NT2/D1 (cell line): ENCODE measurements around the gene SMARCB1.

ENCODE experiments used
- DNase-seq: peaks from one replicate; pipeline ENCODE4 v3.0.0-alpha.2; 2011; ENCODE audit warnings: low read depth, low spot score
- H3K27me3 ChIP-seq: 2 replicates; pipeline ENCODE4 v1.6.0; 2011; ENCODE audit warnings: mild to moderate bottlenecking; ENCODE audit not compliant: insufficient read length, insufficient read depth
- H3K36me3 ChIP-seq: 2 replicates; pipeline ENCODE4 v1.6.1; 2011; ENCODE audit warnings: mild to moderate bottlenecking, low read length, mixed read lengths; ENCODE audit not compliant: insufficient read depth, insufficient read length
- H3K4me1 ChIP-seq: 2 replicates; pipeline ENCODE4 v1.5.1; 2011; ENCODE audit not compliant: insufficient read depth, insufficient read length
- H3K4me3 ChIP-seq: 2 replicates; pipeline ENCODE4 v1.5.1; 2011; ENCODE audit warnings: low read depth; ENCODE audit not compliant: insufficient read length
- H3K9ac ChIP-seq: 2 replicates; pipeline ENCODE4 v1.6.0; 2011; ENCODE audit warnings: low read depth; ENCODE audit not compliant: insufficient read length
- H3K9me3 ChIP-seq: 2 replicates; pipeline ENCODE4 v1.5.1; 2011; ENCODE audit warnings: mild to moderate bottlenecking, low read length; ENCODE audit not compliant: insufficient read depth
- SUZ12 ChIP-seq: IDR thresholded peaks from 2 replicates; pipeline ENCODE4 v1.6.1; 2011; ENCODE audit not compliant: insufficient read length, insufficient read depth; ENCODE audit errors: extremely low read depth
- YY1 ChIP-seq: IDR thresholded peaks from 2 replicates; pipeline ENCODE4 v1.6.1; 2011; ENCODE audit not compliant: insufficient read length, insufficient read depth
- ZNF274 ChIP-seq: IDR thresholded peaks from 2 replicates; pipeline ENCODE4 v1.6.1; 2011; ENCODE audit warnings: mild to moderate bottlenecking, low read depth, low read length

The SMARCB1 gene

GRCh38 chr22:23749841-23750301 is 36.9 kb upstream of the SMARCB1 start:
- DNase-seq = no peak
- no peak overlapping the region for H3K4me3 ChIP-seq

DNA sequence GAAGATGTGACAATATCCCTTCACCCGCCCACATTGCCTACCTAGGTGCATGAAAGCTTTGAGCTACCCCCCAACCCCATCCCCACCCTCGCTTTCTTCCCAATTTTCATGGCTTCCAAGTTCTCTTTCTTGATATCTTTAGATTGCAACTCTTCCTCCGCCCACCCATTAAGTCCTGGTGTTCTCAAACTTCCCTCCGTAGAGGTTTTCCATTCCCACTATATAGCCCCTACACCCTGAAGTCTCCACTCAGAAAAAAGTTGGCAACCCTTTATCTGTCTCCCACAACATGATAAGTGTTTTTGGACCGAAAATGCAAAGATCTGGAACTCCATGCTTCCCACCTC is 36.4 kb upstream of the SMARCB1 start:
- Histone ChIP-seq H3K9me3 (no peaks in the 10 kb centered on the region), H3K36me3 (peaks cover under 1% of the 10 kb centered on the region), H3K27me3 (no peaks in the 10 kb centered on the region), H3K4me1 (peaks cover 7% of the 10 kb centered on the region), H3K9ac (peak overlapping the region; percentile 46), H3K4me3 (peak overlapping the region; percentile 57)
- TF ChIP-seq SUZ12 (no peak), ZNF274 (no peak), YY1 (no peak)
- no peak for DNase-seq

More at GRCh38 chr22:23749841-23750301, 36.9 kb upstream of the SMARCB1 start:
- no peak overlapping the region for H3K9ac ChIP-seq
- H3K4me1 ChIP-seq = peaks cover 7% of the 10 kb centered on the region
- TF ChIP-seq SUZ12 (no peak), ZNF274 (no peak), YY1 (no peak)
- no peaks in the 10 kb centered on the region for H3K9me3 ChIP-seq
- no peaks in the 10 kb centered on the region for H3K27me3 ChIP-seq
- peaks cover 6% of the 10 kb centered on the region for H3K36me3 ChIP-seq

GRCh38 chr22:23750714-23751440 is 35.9 kb upstream of the SMARCB1 start, which contains the start of gene ZNF70:
Gene ZNF70, minus strand, starts transcription at chr22:23751112. Its CDS starts 5,972 bp downstream, at chr22:23745140.
- H3K4me1 ChIP-seq = peaks cover 7% of the 10 kb centered on the region
- H3K36me3 ChIP-seq = no peaks in the 10 kb centered on the region
- H3K9ac ChIP-seq = peak within 1 kb of the TSS; percentile 93
- TF ChIP-seq SUZ12 (no peak), ZNF274 (no peak), YY1 (no peak)
- H3K4me3 ChIP-seq = peak within 1 kb of the TSS; percentile 94
- H3K27me3 ChIP-seq = no peaks in the 10 kb centered on the region
- DNase-seq = no peak
- no peaks in the 10 kb centered on the region for H3K9me3 ChIP-seq

DNA sequence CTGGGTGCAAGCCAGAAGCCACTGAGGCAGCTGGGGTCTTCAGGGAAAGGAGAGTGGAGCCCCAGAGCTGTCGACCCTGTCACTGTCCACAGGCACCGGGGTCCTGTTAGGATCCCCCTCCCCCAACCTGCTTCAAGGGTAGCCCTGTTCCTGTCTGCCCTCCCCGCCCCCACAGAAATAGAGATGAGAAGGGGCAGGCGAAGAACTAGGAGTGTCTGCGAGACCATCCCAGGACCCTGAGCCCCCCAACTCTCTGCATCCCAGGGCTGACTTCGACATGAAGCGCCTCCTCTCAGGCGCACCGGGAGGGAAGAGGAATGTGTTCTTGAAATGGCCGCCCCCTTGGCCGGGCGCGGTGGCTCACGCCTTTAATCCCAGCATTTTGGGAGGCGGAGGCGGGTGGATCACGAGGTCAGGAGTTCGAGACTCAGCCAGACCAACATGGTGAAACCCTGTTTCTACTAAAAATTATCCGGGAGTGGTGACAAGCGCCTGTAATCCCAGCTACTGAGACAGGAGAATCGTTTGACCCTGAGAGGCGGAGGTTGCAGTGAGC is 35.2 kb upstream of the SMARCB1 start:
- Histone ChIP-seq H3K9me3 (no peaks in the 10 kb centered on the region), H3K4me3 (peak overlapping the region; percentile 94), H3K27me3 (no peaks in the 10 kb centered on the region), H3K9ac (peak overlapping the region; percentile 93), H3K36me3 (no peaks in the 10 kb centered on the region), H3K4me1 (peaks cover 7% of the 10 kb centered on the region)
- no peak for DNase-seq
- TF ChIP-seq ZNF274 = no peak

GRCh38 chr22:23752090-23752691 is 34.6 kb upstream of the SMARCB1 start:
- H3K9me3 ChIP-seq = no peaks in the 10 kb centered on the region
- no peaks in the 10 kb centered on the region for H3K36me3 ChIP-seq
- no peak overlapping the region for H3K4me3 ChIP-seq
- H3K9ac ChIP-seq = peak overlapping the region; percentile 24
- DNase-seq = no peak
- no peaks in the 10 kb centered on the region for H3K27me3 ChIP-seq
- peaks cover 7% of the 10 kb centered on the region for H3K4me1 ChIP-seq
- TF ChIP-seq YY1 = no peak
- no peak for TF ChIP-seq SUZ12
- no peak for TF ChIP-seq ZNF274

DNA sequence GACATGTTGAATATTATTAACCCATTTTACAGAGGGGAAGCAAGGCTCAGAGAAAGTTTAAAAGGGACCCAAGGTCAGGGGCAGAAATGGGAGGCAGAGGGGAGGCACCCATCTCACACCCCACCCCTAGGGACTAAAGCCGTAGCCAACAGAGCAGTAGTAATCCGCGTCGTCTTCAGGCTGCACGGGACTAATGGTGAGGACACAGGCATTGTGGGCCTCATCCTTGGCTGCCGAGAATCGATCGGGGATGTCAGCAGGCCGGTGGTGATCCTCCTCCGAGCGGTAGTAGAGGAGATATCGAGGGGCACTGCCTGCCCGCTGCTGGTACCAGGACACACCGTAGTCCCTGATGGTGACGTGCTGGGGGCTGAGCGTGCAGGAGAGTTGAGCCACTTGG is 34.0 kb upstream of the SMARCB1 start:
- no peak overlapping the region for H3K4me3 ChIP-seq
- no peaks in the 10 kb centered on the region for H3K9me3 ChIP-seq
- H3K27me3 ChIP-seq = no peaks in the 10 kb centered on the region
- no peaks in the 10 kb centered on the region for H3K36me3 ChIP-seq
- no peak overlapping the region for H3K9ac ChIP-seq
- no peak for DNase-seq
- peaks cover 7% of the 10 kb centered on the region for H3K4me1 ChIP-seq
- TF ChIP-seq SUZ12 = no peak
- TF ChIP-seq ZNF274 = no peak
- TF ChIP-seq YY1 = no peak

DNA sequence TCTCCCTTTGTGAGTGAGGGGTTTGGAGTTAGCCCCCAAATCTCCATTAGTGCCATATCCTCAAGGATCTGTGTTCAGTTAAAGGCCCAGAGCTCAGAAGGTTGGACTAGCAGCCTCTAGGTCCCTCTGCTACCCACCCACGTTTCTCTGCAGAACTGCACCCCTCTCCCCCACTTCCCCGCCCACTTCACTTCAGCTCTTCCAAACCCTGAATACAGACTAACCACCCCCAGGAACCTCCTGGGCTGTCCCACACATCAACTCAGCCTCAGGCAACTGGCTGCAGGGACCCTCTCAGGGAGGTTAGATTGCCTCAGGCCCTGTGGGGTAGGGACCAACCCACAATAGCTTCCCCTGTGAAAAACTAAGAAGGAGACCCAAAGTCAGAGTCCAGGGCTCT is 33.4 kb upstream of the SMARCB1 start:
- Histone ChIP-seq H3K9me3 (no peaks in the 10 kb centered on the region), H3K27me3 (no peaks in the 10 kb centered on the region), H3K4me3 (no peak overlapping the region), H3K9ac (no peak overlapping the region), H3K36me3 (no peaks in the 10 kb centered on the region), H3K4me1 (peaks cover 7% of the 10 kb centered on the region)
- TF ChIP-seq ZNF274 = no peak
- no peak for TF ChIP-seq SUZ12
- no peak for TF ChIP-seq YY1
- no peak for DNase-seq
